Thyroid gland (tissue), 4 donors: ENCODE measurements around the gene PUM2. TPM values are rescaled to one million over a fixed set of nuclear protein-coding genes. Genes with fewer than 3 reads are reported as not detected.

Experiments used
- DNase-seq, 2 donors: peaks; one replicate each; pipeline ENCODE4 v3.0.0-alpha.2; 2019
- H3K27ac ChIP-seq, 3 donors: fragments of 200-600 bp; sonication (generic); 1 replicate in 2 of 3; 2 replicates in 1 of 3; pipeline ENCODE4 v1.5.1; 2016 to 2019; ENCODE audit warnings: mild to moderate bottlenecking in 1 of 3, moderate library complexity in 1 of 3
- H3K27me3 ChIP-seq: fragments of 200-600 bp; sonication (generic); one replicate; pipeline ENCODE4 v1.5.1; 2019
- H3K36me3 ChIP-seq, 2 donors: fragments of 200-600 bp; sonication (generic); one replicate each; pipeline ENCODE4 v1.5.1; 2016 to 2019
- H3K4me1 ChIP-seq, 2 donors: fragments of 200-600 bp; sonication (generic); one replicate each; pipeline ENCODE4 v1.5.1; 2017 to 2019
- H3K4me3 ChIP-seq, 3 donors: fragments of 200-600 bp; sonication (generic); replicated peaks in 1 of 3; 1 replicate in 2 of 3; 2 replicates in 1 of 3; pipeline ENCODE4 v1.5.1; 2016; ENCODE audit warnings: mild to moderate bottlenecking in 1 of 3
- H3K9me3 ChIP-seq: fragments of 200-600 bp; sonication (generic); one replicate; pipeline ENCODE4 v1.5.1; 2017
- CTCF ChIP-seq, 6 experiments: fragments of 200-600 bp in 3 of 6; fragments of 450-650 bp in 3 of 6; sonication (generic) in 3 of 6; IDR thresholded peaks; one replicate each; pipeline ENCODE4 v1.5.1; 2016 to 2019; ENCODE audit warnings: antibody characterized with exemption in 6 of 6, mild to moderate bottlenecking in 2 of 6, inconsistent platforms in 1 of 6, moderate library complexity in 1 of 6
- POLR2A ChIP-seq, 2 donors: fragments of 450-650 bp; IDR thresholded peaks; one replicate each; pipeline ENCODE4 v1.6.1; 2017; ENCODE audit warnings: antibody characterized with exemption in 2 of 2, mild to moderate bottlenecking in 2 of 2, moderate library complexity in 1 of 2
- WGBS, 2 donors: methylation state at CpG; one replicate each; pipeline ENCODE4 v1.1.5; 2017; 5-methylcytosine and 5-hydroxymethylcytosine counted together
- intact Hi-C: fragments of 100-400 bp; cut with DNase I; formaldehyde crosslinking; loops from one replicate; pipeline ENCODE4 v1.15.1; 2023
- total RNA-seq, 4 donors: library from RNA; depleted of rRNA; stranded (reverse); fragments of >200 nt; gene quantifications; one replicate each; pipeline ENCODE4 v1.2.3, GENCODE V29; 2016

The PUM2 gene
- total RNA-seq, 4 donors from 2014 or later: 87.5 to 102 (median 91.8) TPM

GRCh38 chr2:20299113-20299512 lies 51.5 kb downstream of the PUM2 start:
- TF ChIP-seq CTCF (IDR thresholded peaks at IDR 0.05): no peak
- no peak for TF ChIP-seq POLR2A (IDR thresholded peaks at IDR 0.05)
- no peak for DNase-seq
- intact Hi-C loops: no loop called here
- Histone ChIP-seq H3K9me3 (no peaks in the 10 kb centered on the region), H3K27me3 (no peaks in the 10 kb centered on the region), H3K36me3 (peaks cover 3 to 6% of the 10 kb centered on the region in 2 donors), H3K4me1 (no peaks in the 10 kb centered on the region), H3K4me3 (no peak overlapping the region), H3K27ac (no peak overlapping the region)
- WGBS, 2 donors: 92 to 96% methylated on average over 6 of the region's 6 CpGs

- intact Hi-C loops: no loop called here
- TF ChIP-seq POLR2A (IDR thresholded peaks at IDR 0.05): no peak
- TF ChIP-seq CTCF (IDR thresholded peaks at IDR 0.05): no peak
Measured at GRCh38 chr2:20294231-20294630, 56.4 kb downstream of the PUM2 start.

GRCh38 chr2:20292984-20293383 lies 57.7 kb downstream of the PUM2 start:
- no peak overlapping the region for H3K27ac ChIP-seq
- H3K4me1 ChIP-seq: no peaks in the 10 kb centered on the region
- H3K27me3 ChIP-seq: no peaks in the 10 kb centered on the region
- no peak for TF ChIP-seq CTCF (IDR thresholded peaks at IDR 0.05)
- TF ChIP-seq POLR2A (IDR thresholded peaks at IDR 0.05): no peak
- intact Hi-C loops: no loop called here
- H3K4me3 ChIP-seq: no peak overlapping the region
- H3K9me3 ChIP-seq: no peaks in the 10 kb centered on the region
- DNase-seq: no peak
- 97% methylated on average over 5 of the region's 5 CpGs for WGBS, 2 donors
- peaks cover 9 to 12% of the 10 kb centered on the region in 2 donors for H3K36me3 ChIP-seq

More at GRCh38 chr2:20294231-20294630, 56.4 kb downstream of the PUM2 start:
- Histone ChIP-seq H3K4me3 (no peak overlapping the region), H3K36me3 (peaks cover 12 to 13% of the 10 kb centered on the region in 2 donors), H3K9me3 (no peaks in the 10 kb centered on the region), H3K4me1 (no peaks in the 10 kb centered on the region), H3K27ac (no peak overlapping the region), H3K27me3 (no peaks in the 10 kb centered on the region)
- DNase-seq: no peak
- 97 to 98% methylated on average over 9 of the region's 9 CpGs for WGBS, 2 donors

GRCh38 chr2:20291846-20292408 lies 58.7 kb downstream of the PUM2 start:
- intact Hi-C loops: no loop called here
- Histone ChIP-seq H3K27me3 (no peaks in the 10 kb centered on the region), H3K9me3 (no peaks in the 10 kb centered on the region), H3K27ac (peak overlapping the region in 1 of 3 donors; percentile 21), H3K4me3 (no peak overlapping the region), H3K4me1 (no peaks in the 10 kb centered on the region), H3K36me3 (peaks cover 12 to 14% of the 10 kb centered on the region in 2 donors)
- TF ChIP-seq CTCF (IDR thresholded peaks at IDR 0.05) (no peak), POLR2A (IDR thresholded peaks at IDR 0.05) (no peak)
- WGBS, 2 donors: 95 to 97% methylated on average over 13 of the region's 13 CpGs
- DNase-seq: no peak

- peak overlapping the region in 1 of 3 donors; percentile 21 for H3K27ac ChIP-seq
- H3K4me1 ChIP-seq: no peaks in the 10 kb centered on the region
- DNase-seq: peak; percentile 67 to 71
- H3K9me3 ChIP-seq: no peaks in the 10 kb centered on the region
- no peak overlapping the region for H3K4me3 ChIP-seq
- intact Hi-C loops: no loop called here
- H3K27me3 ChIP-seq: no peaks in the 10 kb centered on the region
- WGBS, 2 donors: 81 to 83% methylated on average over 7 of the region's 7 CpGs
- peaks cover 12 to 14% of the 10 kb centered on the region in 2 donors for H3K36me3 ChIP-seq
- TF ChIP-seq POLR2A (IDR thresholded peaks at IDR 0.05) (no peak), CTCF (IDR thresholded peaks at IDR 0.05) (peak; percentile 19 to 83 (median 62))
Measured at GRCh38 chr2:20291106-20291564, 59.5 kb downstream of the PUM2 start.
